Measurements from ENCODE around the gene ODF2.

GRCh38 chr9:128448746-128449145 is 7.1 kb upstream of the ODF2 start:
- TF ChIP-seq CTCF (IDR thresholded peaks at IDR 0.05; ENCODE audit: low read depth, low read length) (no peak), EZH2phosphoT487 (IDR thresholded peaks at IDR 0.05; ENCODE audit: low read depth) (no peak)

All from OCI-LY3 (cell line).